Cardiac septum (tissue), 1 donor: ENCODE measurements around the gene ATXN1. TPM values are rescaled to one million over a fixed set of nuclear protein-coding genes. Genes with fewer than 3 reads are reported as not detected.
"Not testable (repeated sequence)": the region's sequence is repeated elsewhere in the genome, so short reads cannot be mapped to it uniquely, and the experiment has no call there.

Experiments
- DNase-seq: peaks from one replicate; pipeline ENCODE4 v3.0.0-alpha.2; 2020; ENCODE audit warnings: low spot score
- intact Hi-C: fragments of 100-400 bp; cut with DNase I; formaldehyde crosslinking; loops from one replicate; pipeline ENCODE4 v1.14.0; 2022
- total RNA-seq: library from RNA; stranded (reverse); fragmentation: NEBNext Ultra II Directional; extraction: Animal tissue kit (Norgen Biotek cat#: 25700); gene quantifications from one replicate; pipeline ENCODE4 v1.2.1, GENCODE V29; 2021
- donor health status: DM: no; HTN: no; CAD: no.

ATXN1 gene
- total RNA-seq, 1 donor from 2014 or later = 40.2 TPM

- DNase-seq = no peak
- intact Hi-C loops = no loop called here
Measured at GRCh38 chr6:16399695-16400094, 361.6 kb downstream of the ATXN1 start.

- intact Hi-C loops = no loop called here
- no peak for DNase-seq
Measured at GRCh38 chr6:16399158-16399557, 362.1 kb downstream of the ATXN1 start.

- intact Hi-C loops = no loop called here
- DNase-seq = no peak
Measured at GRCh38 chr6:16398587-16398986, 362.7 kb downstream of the ATXN1 start.

GRCh38 chr6:16397623-16398022 lies 363.6 kb downstream of the ATXN1 start:
- DNase-seq = no peak
- intact Hi-C loops = no loop called here

GRCh38 chr6:16396497-16397319 lies 364.6 kb downstream of the ATXN1 start:
- DNase-seq = no peak
- intact Hi-C loops = no loop called here

GRCh38 chr6:16394632-16395031 lies 366.6 kb downstream of the ATXN1 start:
- intact Hi-C loops = no loop called here
- DNase-seq = no peak

GRCh38 chr6:16393326-16393725 lies 367.9 kb downstream of the ATXN1 start:
- DNase-seq = no peak
- intact Hi-C loops = no loop called here

GRCh38 chr6:16392010-16392409 lies 369.2 kb downstream of the ATXN1 start:
- no peak for DNase-seq
- intact Hi-C loops = no loop called here

- intact Hi-C loops = no loop called here
- no peak for DNase-seq
Measured at GRCh38 chr6:16391451-16391912, 369.8 kb downstream of the ATXN1 start.

GRCh38 chr6:16390909-16391450 lies 370.3 kb downstream of the ATXN1 start:
- DNase-seq, intact Hi-C loops: not testable (repeated sequence)

GRCh38 chr6:16389642-16390041 lies 371.6 kb downstream of the ATXN1 start:
- DNase-seq = no peak
- intact Hi-C loops = no loop called here

- DNase-seq = no peak
- intact Hi-C loops = no loop called here
Measured at GRCh38 chr6:16388488-16388887, 372.8 kb downstream of the ATXN1 start.

GRCh38 chr6:16386057-16386456 lies 375.2 kb downstream of the ATXN1 start:
- intact Hi-C loops = no loop called here
- DNase-seq = no peak

GRCh38 chr6:16383607-16384206 lies 377.6 kb downstream of the ATXN1 start:
- no peak for DNase-seq
- intact Hi-C loops = no loop called here

GRCh38 chr6:16381968-16382367 lies 379.3 kb downstream of the ATXN1 start:
- DNase-seq, intact Hi-C loops: not testable (repeated sequence)

GRCh38 chr6:16380220-16380809 lies 380.9 kb downstream of the ATXN1 start:
- intact Hi-C loops = no loop called here
- DNase-seq = no peak

- DNase-seq, intact Hi-C loops: not testable (repeated sequence)
Measured at GRCh38 chr6:16378360-16378759, 382.9 kb downstream of the ATXN1 start.

- intact Hi-C loops = no loop called here
Measured at GRCh38 chr6:16377470-16377869, 383.8 kb downstream of the ATXN1 start.

GRCh38 chr6:16375843-16376242 lies 385.4 kb downstream of the ATXN1 start:
- no peak for DNase-seq
- intact Hi-C loops = no loop called here

More at GRCh38 chr6:16377470-16377869, 383.8 kb downstream of the ATXN1 start:
- no peak for DNase-seq

GRCh38 chr6:16375206-16375605 lies 386.1 kb downstream of the ATXN1 start:
- intact Hi-C loops = no loop called here
- DNase-seq = no peak
